Naive thymus-derived CD4-positive, alpha-beta T cell (primary cell): ENCODE measurements around the gene SMIM43. TPM values are rescaled to one million over a fixed set of nuclear protein-coding genes. Genes with fewer than 3 reads are reported as not detected.

Experiments used
- ATAC-seq: fragments of 150-1000 bp; cut with Tn5 transposase; 2 replicates; pipeline ENCODE4 v1.10.0; 2021; ENCODE audit warnings: mild to moderate bottlenecking, moderate library complexity
- CTCF ChIA-PET: fragments of 350-600 bp; sonication (Branson Sonifier 250); formaldehyde crosslinking; loops from one replicate; lab custom pipeline; 2021; ENCODE audit warnings: antibody characterized with exemption; lab: Charles Lee
- POLR2A ChIA-PET: fragments of 350-600 bp; sonication (Branson Sonifier 250); formaldehyde crosslinking; loops from one replicate; lab custom pipeline; 2021; ENCODE audit warnings: antibody characterized with exemption, inconsistent platforms; lab: Charles Lee
- DNase-seq, 9 donors: peaks; one replicate each; pipeline versions ENCODE4 v3.0.0 to v3.0.0-alpha.2; 2020 to 2022; ENCODE audit warnings: mixed read lengths in 1 of 9
- H3K27ac ChIP-seq: one replicate; pipeline ENCODE4 v1.7.0; 2013; ENCODE audit warnings: mild to moderate bottlenecking, low read depth, low read length, moderate library complexity
- H3K27me3 ChIP-seq, 2 donors: one replicate each; pipeline ENCODE4 v1.7.0; 2013; ENCODE audit warnings: low read length in 2 of 2, mild to moderate bottlenecking in 2 of 2, moderate library complexity in 2 of 2; ENCODE audit not compliant: control insufficient read depth in 2 of 2, insufficient read depth in 2 of 2
- H3K36me3 ChIP-seq, 3 experiments: 1 replicate in 2 of 3; 2 replicates in 1 of 3; pipeline ENCODE4 v1.7.0; 2013; ENCODE audit warnings: low read length in 3 of 3, mild to moderate bottlenecking in 3 of 3, moderate library complexity in 1 of 3; ENCODE audit not compliant: insufficient read depth in 3 of 3, control insufficient read depth in 2 of 3
- H3K4me1 ChIP-seq, 2 donors: one replicate each; pipeline ENCODE4 v1.7.0; 2013; ENCODE audit warnings: low read length in 2 of 2, mild to moderate bottlenecking in 2 of 2, moderate library complexity in 1 of 2; ENCODE audit not compliant: control insufficient read depth in 2 of 2, insufficient read depth in 2 of 2
- H3K4me3 ChIP-seq: 2 replicates; pipeline ENCODE4 v1.7.0; 2013; ENCODE audit warnings: mild to moderate bottlenecking, low read length
- H3K9me3 ChIP-seq, 3 experiments: 1 replicate in 2 of 3; 2 replicates in 1 of 3; pipeline ENCODE4 v1.7.0; 2013; ENCODE audit warnings: low read length in 3 of 3; ENCODE audit not compliant: control insufficient read depth in 2 of 3
- H3K27ac Mint-ChIP-seq, 9 donors: one replicate each; pipeline ENCODE4 v1.8.0; 2020 to 2022; ENCODE audit warnings: mixed read lengths in 9 of 9, mild to moderate bottlenecking in 8 of 9, moderate library complexity in 5 of 9, inconsistent platforms in 2 of 9
- H3K27me3 Mint-ChIP-seq, 5 donors: one replicate each; pipeline ENCODE4 v1.8.0; 2021 to 2022; ENCODE audit warnings: mixed read lengths in 5 of 5, mild to moderate bottlenecking in 1 of 5
- H3K36me3 Mint-ChIP-seq, 5 donors: one replicate each; pipeline ENCODE4 v1.8.0; 2020 to 2022; ENCODE audit warnings: mixed read lengths in 5 of 5, mild to moderate bottlenecking in 3 of 5, inconsistent platforms in 1 of 5
- H3K4me1 Mint-ChIP-seq, 7 donors: one replicate each; pipeline ENCODE4 v1.8.0; 2020 to 2022; ENCODE audit warnings: mixed read lengths in 7 of 7, mild to moderate bottlenecking in 3 of 7, inconsistent platforms in 1 of 7
- H3K4me3 Mint-ChIP-seq, 10 donors: one replicate each; pipeline ENCODE4 v1.8.0; 2020 to 2022; ENCODE audit warnings: mild to moderate bottlenecking in 10 of 10, mixed read lengths in 10 of 10, moderate library complexity in 6 of 10, inconsistent platforms in 2 of 10
- H3K9me3 Mint-ChIP-seq, 11 donors: one replicate each; pipeline ENCODE4 v1.8.0; 2020 to 2022; ENCODE audit warnings: mixed read lengths in 11 of 11, mild to moderate bottlenecking in 4 of 11, inconsistent platforms in 1 of 11, moderate library complexity in 1 of 11
- intact Hi-C, 2 donors: fragments of 100-400 bp; cut with micrococcal nuclease; formaldehyde crosslinking; loops; one replicate each; pipeline ENCODE4 v1.15.1; 2023
- polyA plus RNA-seq, 2 donors: library from polyadenylated mRNA; unstranded; fragments of 300-500 nt; fragmentation: Illumina TruSeq; gene quantifications; one replicate each; pipeline ENCODE4 v1.2.3, GENCODE V29; 2021
- total RNA-seq, 6 experiments: library from RNA in 5 of 6; stranded (reverse) in 5 of 6; gene quantifications; 1 replicate in 5 of 6; 2 replicates in 1 of 6; pipeline ENCODE4 v1.2.3 and lab custom pipeline; 2021 to 2026

SMIM43 gene
- total and polyA plus RNA-seq, 7 experiments from 2014 or later = not detected

DNA sequence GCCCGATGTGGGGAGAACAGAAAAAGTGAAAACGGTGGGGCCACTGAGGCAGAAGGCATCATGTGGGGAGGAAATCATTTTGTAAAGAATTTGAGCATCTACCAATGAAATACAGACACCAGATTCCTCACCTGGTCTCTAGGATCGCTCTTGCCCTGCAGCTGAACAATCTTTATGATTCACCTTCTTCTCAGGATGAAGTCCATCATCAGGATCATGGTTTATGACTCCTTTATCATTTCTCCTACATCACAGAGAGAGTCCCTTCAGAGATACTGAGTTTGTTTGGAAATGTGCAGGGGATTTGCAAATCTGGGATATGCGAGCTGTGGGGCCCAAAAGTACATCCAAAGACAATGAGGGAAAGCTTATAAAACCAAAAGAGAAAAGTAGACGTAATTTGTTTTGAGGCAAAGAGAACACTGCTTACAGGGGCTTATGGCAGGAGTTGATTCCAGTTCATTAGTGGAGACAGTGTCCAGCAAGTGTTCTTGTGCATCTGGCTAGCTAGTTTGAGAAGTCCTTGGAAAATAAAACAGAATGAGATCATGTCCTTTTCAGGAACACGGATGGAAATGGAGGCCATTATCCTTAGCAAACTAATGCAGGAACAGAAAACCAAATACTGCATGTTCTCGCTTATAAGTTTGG lies 52.8 kb downstream of the SMIM43 start:
- H3K36me3 ChIP-seq = no peaks in the 10 kb centered on the region
- H3K36me3 Mint-ChIP-seq = peaks cover 0 to 4% (median 0%) of the 10 kb centered on the region in 5 donors
- H3K27me3 Mint-ChIP-seq = peaks cover 38 to 68% (median 54%) of the 10 kb centered on the region in 5 donors
- CTCF ChIA-PET = no interaction called here
- DNase-seq (no peak), ATAC-seq (no peak)
- intact Hi-C loops = no loop called here
- POLR2A ChIA-PET = no interaction called here
- H3K27ac ChIP-seq = no peak overlapping the region
- H3K27me3 ChIP-seq = no peaks in the 10 kb centered on the region
- H3K9me3 ChIP-seq = no peaks in the 10 kb centered on the region
- H3K4me3 Mint-ChIP-seq = peak overlapping the region in 1 of 10 donors; percentile 34
- no peak overlapping the region for H3K4me3 ChIP-seq
- H3K4me1 Mint-ChIP-seq = peaks cover 0 to 21% (median 0%) of the 10 kb centered on the region in 7 donors
- peaks cover 0 to 4% of the 10 kb centered on the region in 2 donors for H3K4me1 ChIP-seq
- H3K27ac Mint-ChIP-seq = no peak overlapping the region
- no peaks in the 10 kb centered on the region for H3K9me3 Mint-ChIP-seq

DNA sequence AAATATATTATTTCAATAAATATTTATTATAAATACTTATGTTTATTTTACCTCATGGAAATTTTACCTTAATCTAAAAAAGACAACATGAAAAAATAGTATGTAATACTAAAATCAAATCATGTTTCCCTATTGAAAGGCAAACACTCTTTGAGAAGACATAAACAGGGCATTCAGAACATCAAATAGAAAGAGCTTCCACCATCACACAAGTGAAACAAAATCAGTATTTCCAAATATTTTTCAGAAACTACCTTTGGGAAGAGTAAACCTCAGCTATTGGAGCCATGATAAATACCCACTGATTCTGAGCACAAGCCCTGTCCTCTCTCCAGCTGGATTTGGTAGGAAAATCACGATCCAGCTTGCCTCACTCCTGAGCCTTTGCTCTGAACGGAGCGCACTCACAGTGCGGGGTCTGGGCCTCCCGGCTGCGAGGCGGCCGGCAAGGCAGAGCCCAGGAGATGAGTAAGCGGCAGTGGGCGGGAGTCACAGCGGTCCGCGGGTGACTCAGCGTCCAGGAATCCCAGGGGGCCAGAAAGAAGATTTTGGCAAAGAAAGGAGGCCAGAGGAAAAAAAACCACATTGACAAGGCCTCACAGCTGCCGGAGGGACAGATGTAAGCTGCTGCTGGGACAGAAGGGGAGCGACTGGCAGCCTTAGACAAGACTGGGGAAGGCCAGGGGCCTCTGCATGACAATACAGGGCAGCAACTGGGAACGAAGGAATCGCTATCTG lies 53.5 kb downstream of the SMIM43 start:
- POLR2A ChIA-PET = no interaction called here
- Histone ChIP-seq H3K27ac (no peak overlapping the region), H3K36me3 (no peaks in the 10 kb centered on the region), H3K4me1 (peaks cover 0 to 7% of the 10 kb centered on the region in 2 donors), H3K9me3 (no peaks in the 10 kb centered on the region), H3K4me3 (no peak overlapping the region), H3K27me3 (no peaks in the 10 kb centered on the region)
- CTCF ChIA-PET = no interaction called here
- Mint-ChIP-seq H3K27me3 (peaks cover 38 to 75% (median 51%) of the 10 kb centered on the region in 5 donors), H3K27ac (no peak overlapping the region), H3K4me3 (peak overlapping the region in 5 of 10 donors; percentile 2 to 41 (median 30)), H3K36me3 (peaks cover 0 to 6% (median 0%) of the 10 kb centered on the region in 5 donors), H3K4me1 (peaks cover 0 to 28% (median 4%) of the 10 kb centered on the region in 7 donors), H3K9me3 (no peaks in the 10 kb centered on the region)
- intact Hi-C loops = no loop called here
- DNase-seq (peak in 2 of 9 donors; percentile 12 to 60), ATAC-seq (peak; percentile 75)

DNA sequence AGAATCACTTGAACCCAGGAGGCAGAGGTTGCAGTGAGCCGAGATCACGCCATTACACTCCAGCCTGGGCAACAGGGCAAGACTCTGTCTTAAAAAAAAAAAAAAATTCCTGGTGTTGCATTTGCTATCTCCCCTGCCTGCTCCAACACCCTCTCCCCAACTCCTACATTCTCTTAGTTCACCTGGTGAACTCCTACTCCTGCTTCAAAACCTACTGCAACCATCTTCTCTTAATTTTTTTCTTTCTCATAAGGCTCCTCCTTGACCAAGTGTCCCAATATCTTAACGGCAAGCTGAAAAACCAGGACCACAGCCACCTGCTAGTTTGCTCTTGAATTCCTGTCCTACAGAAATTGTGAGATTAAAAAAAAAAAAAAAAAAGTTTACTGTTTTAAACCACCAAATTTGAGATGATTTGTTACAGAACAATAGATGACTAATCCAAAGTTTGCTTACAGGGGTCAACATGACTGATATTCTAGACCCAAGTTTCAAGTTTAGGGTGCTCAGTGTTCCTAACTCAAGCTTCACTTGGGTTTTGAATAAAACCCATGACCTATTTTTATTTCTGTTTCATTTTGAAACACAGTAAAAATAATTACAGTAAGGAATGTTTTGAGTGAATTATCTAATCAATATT lies 55.1 kb downstream of the SMIM43 start:
- no peaks in the 10 kb centered on the region for H3K27me3 ChIP-seq
- intact Hi-C loops = no loop called here
- Mint-ChIP-seq H3K4me3 (no peak overlapping the region), H3K4me1 (peaks cover 0 to 31% (median 4%) of the 10 kb centered on the region in 7 donors), H3K27me3 (peaks cover 38 to 64% (median 44%) of the 10 kb centered on the region in 5 donors), H3K27ac (no peak overlapping the region), H3K36me3 (peaks cover 0 to 7% (median 0%) of the 10 kb centered on the region in 5 donors), H3K9me3 (no peaks in the 10 kb centered on the region)
- DNase-seq (no peak), ATAC-seq (no peak)
- H3K36me3 ChIP-seq = no peaks in the 10 kb centered on the region
- no peaks in the 10 kb centered on the region for H3K9me3 ChIP-seq
- CTCF ChIA-PET = no interaction called here
- peaks cover 0 to 7% of the 10 kb centered on the region in 2 donors for H3K4me1 ChIP-seq
- H3K27ac ChIP-seq = no peak overlapping the region
- POLR2A ChIA-PET = no interaction called here
- no peak overlapping the region for H3K4me3 ChIP-seq

Other genes with a start within 250 kb of the SMIM43 start
- 100 to 1,000 TPM in 2 of 5 experiments, 10 to 100 TPM in 3; 25.5 to 180 (median 49.5) TPM for gene ANXA5, start 68.2 kb downstream of the SMIM43 start, total RNA-seq
- gene ANXA5, start 68.2 kb downstream of the SMIM43 start, polyA plus RNA-seq = 10 to 100 TPM; 46.0 to 91.0 TPM
- gene EXOSC9, start 36.2 kb upstream of the SMIM43 start, total RNA-seq = 10 to 100 TPM; 37.5 to 55.0 (median 44.2) TPM
- 10 to 100 TPM; 36.8 to 42.3 TPM for gene EXOSC9, start 36.2 kb upstream of the SMIM43 start, polyA plus RNA-seq
- 10 to 100 TPM in 1 of 5 experiments, 1 to 10 TPM in 2, under 1 TPM in 2; 0.24 to 63.7 (median 1.2) TPM for gene CCNA2, start 58.7 kb upstream of the SMIM43 start, total RNA-seq
- under 1 TPM; 0.06 to 0.13 TPM for gene CCNA2, start 58.7 kb upstream of the SMIM43 start, polyA plus RNA-seq
- gene BBS7, start 105.3 kb upstream of the SMIM43 start, total RNA-seq = 10 to 100 TPM in 2 of 5 experiments, 1 to 10 TPM in 3; 3.7 to 13.1 (median 8.1) TPM
- 1 to 10 TPM; 7.9 to 8.1 TPM for gene BBS7, start 105.3 kb upstream of the SMIM43 start, polyA plus RNA-seq
- gene TRPC3, start 186.9 kb upstream of the SMIM43 start, total RNA-seq = under 1 TPM in 1 of 5 experiments, not detected in 4; 0.99 TPM
- gene TRPC3, start 186.9 kb upstream of the SMIM43 start, polyA plus RNA-seq = not detected